Neural cell (in vitro differentiated cells): ENCODE measurements around the gene CHKB. TPM values are rescaled to one million over a fixed set of nuclear protein-coding genes. Genes with fewer than 3 reads are reported as not detected.
"Not testable (repeated sequence)": the region's sequence is repeated elsewhere in the genome, so short reads cannot be mapped to it uniquely, and the experiment has no call there.

Source experiments
- H2AFZ ChIP-seq: fragments of 200-600, 300-800 bp; sonication (generic), shearing (Covaris generic); 2 replicates; pipeline ENCODE4 v1.6.0; 2014; ENCODE audit warnings: low read depth, mild to moderate bottlenecking, antibody characterized with exemption, low read length, moderate library complexity
- H3F3A ChIP-seq: fragments of 200-600 bp; shearing (Covaris generic); 2 replicates; pipeline ENCODE4 v1.6.1; 2016; ENCODE audit warnings: mild to moderate bottlenecking, moderate library complexity, mixed read lengths, antibody characterized with exemption, low read length; ENCODE audit not compliant: insufficient read depth, poor library complexity, severe bottlenecking
- H3K27ac ChIP-seq: fragments of 200-600, 300-800 bp; sonication (generic), shearing (Covaris generic); 2 replicates; pipeline ENCODE4 v1.5.1; 2014; ENCODE audit warnings: mild to moderate bottlenecking, low read length, moderate library complexity
- H3K27me3 ChIP-seq: fragments of 300-800, 200-600 bp; sonication (generic), shearing (Covaris generic); 2 replicates; pipeline ENCODE4 v1.6.0; 2014; ENCODE audit warnings: mild to moderate bottlenecking, low read depth, low read length, moderate library complexity; ENCODE audit not compliant: insufficient read depth
- H3K36me3 ChIP-seq: fragments of 300-800, 200-600 bp; sonication (generic), shearing (Covaris generic); 2 replicates; pipeline ENCODE4 v1.5.1; 2014; ENCODE audit warnings: mild to moderate bottlenecking, antibody characterized with exemption, low read length, moderate library complexity; ENCODE audit not compliant: insufficient read depth
- H3K4me2 ChIP-seq: fragments of 300-800, 200-600 bp; sonication (generic), shearing (Covaris generic); 2 replicates; pipeline ENCODE4 v1.6.0; 2014; ENCODE audit warnings: mild to moderate bottlenecking, low read length
- H3K4me3 ChIP-seq: fragments of 300-800, 200-600 bp; sonication (generic), shearing (Covaris generic); 2 replicates; pipeline ENCODE4 v1.5.1; 2014; ENCODE audit warnings: mild to moderate bottlenecking, low read length, moderate library complexity
- H3K79me2 ChIP-seq: fragments of 200-600 bp; shearing (Covaris generic); replicated peaks from 2 replicates; pipeline ENCODE4 v1.6.0; 2014; ENCODE audit warnings: mild to moderate bottlenecking, low read length, moderate library complexity; ENCODE audit not compliant: insufficient read depth
- H3K9ac ChIP-seq: fragments of 300-800, 200-600 bp; sonication (generic), shearing (Covaris generic); 2 replicates; pipeline ENCODE4 v1.6.1; 2016; ENCODE audit warnings: mild to moderate bottlenecking, low read length, mixed read lengths
- H3K9me2 ChIP-seq: fragments of 200-600 bp; shearing (Covaris generic); 2 replicates; pipeline ENCODE4 v1.6.1; 2016; ENCODE audit warnings: mild to moderate bottlenecking, low read length, mixed read lengths; ENCODE audit not compliant: insufficient read depth
- H3K9me3 ChIP-seq: fragments of 200-600, 300-800 bp; sonication (generic), shearing (Covaris generic); 2 replicates; pipeline ENCODE4 v1.6.1; 2016; ENCODE audit warnings: mild to moderate bottlenecking, mixed run types, low read length, moderate library complexity, mixed read lengths
- H4K20me1 ChIP-seq: fragments of 200-600 bp; shearing (Covaris generic); 2 replicates; pipeline ENCODE4 v1.6.1; 2016; ENCODE audit warnings: mild to moderate bottlenecking, mixed run types; ENCODE audit not compliant: insufficient read depth
- EP300 ChIP-seq: fragments of 450-650 bp; conservative IDR thresholded peaks from 2 replicates; pipeline ENCODE4 v1.6.1; 2014; ENCODE audit warnings: antibody characterized with exemption, mild to moderate bottlenecking, moderate library complexity; ENCODE audit not compliant: poor library complexity, severe bottlenecking
- EZH2 ChIP-seq: fragments of 200-600, 300-800 bp; shearing (Covaris generic), sonication (generic); IDR thresholded peaks from 2 replicates; pipeline ENCODE4 v1.6.1; 2014; ENCODE audit warnings: antibody characterized with exemption, low read length, borderline replicate concordance, mild to moderate bottlenecking; ENCODE audit not compliant: insufficient read depth, poor library complexity, severe bottlenecking
- MXI1 ChIP-seq: fragments of 450-650 bp; conservative IDR thresholded peaks from 2 replicates; pipeline ENCODE4 v1.6.1; 2014; ENCODE audit warnings: antibody characterized with exemption, mild to moderate bottlenecking; ENCODE audit not compliant: poor library complexity, severe bottlenecking
- POLR2AphosphoS5 ChIP-seq: IDR thresholded peaks from 2 replicates; pipeline ENCODE4 v1.6.1; 2012
- RAD21 ChIP-seq: fragments of 450-650 bp; conservative IDR thresholded peaks from 2 replicates; pipeline ENCODE4 v1.6.1; 2014; ENCODE audit warnings: antibody characterized with exemption, mild to moderate bottlenecking, moderate library complexity
- SMC3 ChIP-seq: fragments of 450-650 bp; conservative IDR thresholded peaks from 2 replicates; pipeline ENCODE4 v1.6.1; 2014; ENCODE audit warnings: antibody characterized with exemption, mild to moderate bottlenecking, moderate library complexity; ENCODE audit not compliant: poor library complexity
- TAF1 ChIP-seq: IDR thresholded peaks from 2 replicates; pipeline ENCODE4 v1.6.1; 2012; ENCODE audit warnings: low read depth
- polyA plus RNA-seq: library from polyadenylated mRNA; depleted of rRNA; stranded (reverse); fragments of >200 nt; gene quantifications from 2 replicates; pipeline ENCODE4 v1.2.3, GENCODE V29; 2014
- TF ChIP-seq, protein P1 (sequence below): fragments of 450-650 bp; IDR thresholded peaks from 2 replicates; pipeline ENCODE4 v1.5.1; 2014; ENCODE audit warnings: antibody characterized with exemption, mild to moderate bottlenecking, moderate library complexity; ENCODE audit not compliant: poor library complexity, severe bottlenecking
- TF ChIP-seq, protein P2 (sequence below): IDR thresholded peaks from 2 replicates; pipeline ENCODE4 v1.6.1; 2012; ENCODE audit warnings: borderline replicate concordance

Gene CHKB
- polyA plus RNA-seq, 1 donor from 2014 or later: 173 TPM

DNA sequence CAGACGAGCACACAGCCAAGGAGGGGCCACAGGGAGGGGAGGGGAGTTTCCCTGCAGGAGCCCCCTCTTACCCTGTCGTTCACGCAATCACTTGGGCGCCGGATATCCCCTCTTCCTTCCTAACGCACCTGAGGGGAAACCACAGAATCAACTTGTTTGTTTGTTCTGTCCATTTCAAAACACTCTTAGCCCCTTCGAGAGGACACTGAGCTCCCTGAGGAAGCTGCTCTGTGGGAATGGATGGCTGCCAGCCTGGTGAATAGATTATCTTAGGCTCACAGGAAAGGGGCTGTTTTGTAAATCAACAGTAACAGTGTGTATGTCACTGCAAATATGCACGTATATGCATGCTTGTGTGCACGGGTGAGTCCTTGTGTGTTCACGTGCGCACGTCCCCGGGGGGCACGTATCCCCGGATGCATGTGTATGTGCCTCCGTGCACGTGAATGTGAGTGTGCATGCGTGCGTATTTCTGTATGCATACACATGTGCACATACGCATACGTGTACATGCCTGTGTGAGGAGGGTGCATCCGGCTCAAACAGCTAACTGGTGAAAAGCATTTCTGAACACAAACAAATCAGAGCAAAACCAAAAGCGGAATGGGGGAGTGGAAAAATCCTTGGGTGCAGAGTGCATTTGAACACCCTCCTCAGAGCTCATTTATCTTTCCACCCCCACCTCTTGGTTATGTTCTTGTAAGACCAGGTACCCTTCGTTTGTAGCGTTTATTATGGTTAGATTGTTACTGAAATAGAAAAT lies 38.1 kb upstream of the CHKB start:
- Histone ChIP-seq H3K9ac (no peak overlapping the region), H3K27ac (no peak overlapping the region)

DNA sequence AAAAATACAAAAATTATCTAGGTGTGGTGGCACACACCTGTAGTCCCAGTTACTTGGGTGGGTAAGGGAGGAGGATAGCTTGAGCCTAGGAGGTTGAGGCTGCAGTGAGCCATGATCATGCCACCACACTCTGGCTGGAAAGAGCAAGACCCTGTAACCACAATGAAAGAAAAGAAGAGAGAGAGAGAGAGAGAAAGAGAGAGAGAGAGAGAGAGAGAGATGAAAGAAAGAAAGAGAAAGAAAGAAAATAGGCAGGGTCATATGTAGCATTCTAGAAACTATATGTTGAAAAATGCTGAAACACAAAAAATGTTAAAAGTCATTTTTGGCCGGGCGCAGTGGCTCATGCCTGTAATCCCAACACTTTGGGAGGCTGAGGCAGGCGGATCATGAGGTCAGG lies 31.6 kb upstream of the CHKB start:
- H3K79me2 ChIP-seq, H3K36me3 ChIP-seq: not testable (repeated sequence)

More for the DNA sequence above, 38.1 kb upstream of the CHKB start:
- no peaks in the 10 kb centered on the region for H3F3A ChIP-seq
- no peak overlapping the region for H2AFZ ChIP-seq
- no peaks in the 10 kb centered on the region for H3K9me3 ChIP-seq
- H3K9me2 ChIP-seq: no peaks in the 10 kb centered on the region
- H3K4me2 ChIP-seq: no peak overlapping the region
- peak overlapping the region; percentile 30 for H3K4me3 ChIP-seq
- no peaks in the 10 kb centered on the region for H3K79me2 ChIP-seq
- H3K27me3 ChIP-seq: no peaks in the 10 kb centered on the region
- TF ChIP-seq RAD21: peak; percentile 2
- TF ChIP-seq EZH2: no peak
- TF ChIP-seq TAF1: no peak
- TF ChIP-seq, protein P1, sequence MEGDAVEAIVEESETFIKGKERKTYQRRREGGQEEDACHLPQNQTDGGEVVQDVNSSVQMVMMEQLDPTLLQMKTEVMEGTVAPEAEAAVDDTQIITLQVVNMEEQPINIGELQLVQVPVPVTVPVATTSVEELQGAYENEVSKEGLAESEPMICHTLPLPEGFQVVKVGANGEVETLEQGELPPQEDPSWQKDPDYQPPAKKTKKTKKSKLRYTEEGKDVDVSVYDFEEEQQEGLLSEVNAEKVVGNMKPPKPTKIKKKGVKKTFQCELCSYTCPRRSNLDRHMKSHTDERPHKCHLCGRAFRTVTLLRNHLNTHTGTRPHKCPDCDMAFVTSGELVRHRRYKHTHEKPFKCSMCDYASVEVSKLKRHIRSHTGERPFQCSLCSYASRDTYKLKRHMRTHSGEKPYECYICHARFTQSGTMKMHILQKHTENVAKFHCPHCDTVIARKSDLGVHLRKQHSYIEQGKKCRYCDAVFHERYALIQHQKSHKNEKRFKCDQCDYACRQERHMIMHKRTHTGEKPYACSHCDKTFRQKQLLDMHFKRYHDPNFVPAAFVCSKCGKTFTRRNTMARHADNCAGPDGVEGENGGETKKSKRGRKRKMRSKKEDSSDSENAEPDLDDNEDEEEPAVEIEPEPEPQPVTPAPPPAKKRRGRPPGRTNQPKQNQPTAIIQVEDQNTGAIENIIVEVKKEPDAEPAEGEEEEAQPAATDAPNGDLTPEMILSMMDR: no peak
- TF ChIP-seq, protein P2, sequence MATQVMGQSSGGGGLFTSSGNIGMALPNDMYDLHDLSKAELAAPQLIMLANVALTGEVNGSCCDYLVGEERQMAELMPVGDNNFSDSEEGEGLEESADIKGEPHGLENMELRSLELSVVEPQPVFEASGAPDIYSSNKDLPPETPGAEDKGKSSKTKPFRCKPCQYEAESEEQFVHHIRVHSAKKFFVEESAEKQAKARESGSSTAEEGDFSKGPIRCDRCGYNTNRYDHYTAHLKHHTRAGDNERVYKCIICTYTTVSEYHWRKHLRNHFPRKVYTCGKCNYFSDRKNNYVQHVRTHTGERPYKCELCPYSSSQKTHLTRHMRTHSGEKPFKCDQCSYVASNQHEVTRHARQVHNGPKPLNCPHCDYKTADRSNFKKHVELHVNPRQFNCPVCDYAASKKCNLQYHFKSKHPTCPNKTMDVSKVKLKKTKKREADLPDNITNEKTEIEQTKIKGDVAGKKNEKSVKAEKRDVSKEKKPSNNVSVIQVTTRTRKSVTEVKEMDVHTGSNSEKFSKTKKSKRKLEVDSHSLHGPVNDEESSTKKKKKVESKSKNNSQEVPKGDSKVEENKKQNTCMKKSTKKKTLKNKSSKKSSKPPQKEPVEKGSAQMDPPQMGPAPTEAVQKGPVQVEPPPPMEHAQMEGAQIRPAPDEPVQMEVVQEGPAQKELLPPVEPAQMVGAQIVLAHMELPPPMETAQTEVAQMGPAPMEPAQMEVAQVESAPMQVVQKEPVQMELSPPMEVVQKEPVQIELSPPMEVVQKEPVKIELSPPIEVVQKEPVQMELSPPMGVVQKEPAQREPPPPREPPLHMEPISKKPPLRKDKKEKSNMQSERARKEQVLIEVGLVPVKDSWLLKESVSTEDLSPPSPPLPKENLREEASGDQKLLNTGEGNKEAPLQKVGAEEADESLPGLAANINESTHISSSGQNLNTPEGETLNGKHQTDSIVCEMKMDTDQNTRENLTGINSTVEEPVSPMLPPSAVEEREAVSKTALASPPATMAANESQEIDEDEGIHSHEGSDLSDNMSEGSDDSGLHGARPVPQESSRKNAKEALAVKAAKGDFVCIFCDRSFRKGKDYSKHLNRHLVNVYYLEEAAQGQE: no peak
- peak; percentile 13 for TF ChIP-seq SMC3
- H3K36me3 ChIP-seq: no peaks in the 10 kb centered on the region
- no peaks in the 10 kb centered on the region for H4K20me1 ChIP-seq

GRCh38 chr22:50613291-50613981 lies 30.8 kb upstream of the CHKB start:
- Histone ChIP-seq H3K4me2 (no peak overlapping the region), H3K79me2 (no peaks in the 10 kb centered on the region), H3K9me3 (no peaks in the 10 kb centered on the region), H3K9me2 (no peaks in the 10 kb centered on the region), H3K36me3 (no peaks in the 10 kb centered on the region), H3K27me3 (no peaks in the 10 kb centered on the region), H3K9ac (no peak overlapping the region), H3K27ac (no peak overlapping the region), H3F3A (no peaks in the 10 kb centered on the region), H4K20me1 (no peaks in the 10 kb centered on the region), H2AFZ (no peak overlapping the region), H3K4me3 (no peak overlapping the region)
- TF ChIP-seq EP300 (no peak), SMC3 (no peak), MXI1 (no peak), EZH2 (no peak), TAF1 (no peak), POLR2AphosphoS5 (no peak)
- TF ChIP-seq, protein P1: no peak

More for the DNA sequence above, 31.6 kb upstream of the CHKB start:
- not testable (repeated sequence) for H3K4me2 ChIP-seq, H3K4me3 ChIP-seq, H3K27ac ChIP-seq, H4K20me1 ChIP-seq, H3K9me3 ChIP-seq, H3K27me3 ChIP-seq, H3K9me2 ChIP-seq, H2AFZ ChIP-seq, H3K9ac ChIP-seq, H3F3A ChIP-seq
